OCI-LY3 (cell line): Measurements from ENCODE around the gene TESMIN.

Experiments used
- EZH2phosphoT487 ChIP-seq: fragments of 200-600 bp; shearing (Covaris generic); IDR thresholded peaks from 2 replicates; pipeline ENCODE4 v1.6.1; 2018; ENCODE audit warnings: antibody characterized with exemption, mixed run types, low read depth
- TF ChIP-seq, protein P1 (sequence below): fragments of 200-600, 300-600 bp; sonication (generic); IDR thresholded peaks from 2 replicates; pipeline ENCODE4 v1.5.1; 2014; ENCODE audit warnings: antibody characterized with exemption, low read length, low read depth

DNA sequence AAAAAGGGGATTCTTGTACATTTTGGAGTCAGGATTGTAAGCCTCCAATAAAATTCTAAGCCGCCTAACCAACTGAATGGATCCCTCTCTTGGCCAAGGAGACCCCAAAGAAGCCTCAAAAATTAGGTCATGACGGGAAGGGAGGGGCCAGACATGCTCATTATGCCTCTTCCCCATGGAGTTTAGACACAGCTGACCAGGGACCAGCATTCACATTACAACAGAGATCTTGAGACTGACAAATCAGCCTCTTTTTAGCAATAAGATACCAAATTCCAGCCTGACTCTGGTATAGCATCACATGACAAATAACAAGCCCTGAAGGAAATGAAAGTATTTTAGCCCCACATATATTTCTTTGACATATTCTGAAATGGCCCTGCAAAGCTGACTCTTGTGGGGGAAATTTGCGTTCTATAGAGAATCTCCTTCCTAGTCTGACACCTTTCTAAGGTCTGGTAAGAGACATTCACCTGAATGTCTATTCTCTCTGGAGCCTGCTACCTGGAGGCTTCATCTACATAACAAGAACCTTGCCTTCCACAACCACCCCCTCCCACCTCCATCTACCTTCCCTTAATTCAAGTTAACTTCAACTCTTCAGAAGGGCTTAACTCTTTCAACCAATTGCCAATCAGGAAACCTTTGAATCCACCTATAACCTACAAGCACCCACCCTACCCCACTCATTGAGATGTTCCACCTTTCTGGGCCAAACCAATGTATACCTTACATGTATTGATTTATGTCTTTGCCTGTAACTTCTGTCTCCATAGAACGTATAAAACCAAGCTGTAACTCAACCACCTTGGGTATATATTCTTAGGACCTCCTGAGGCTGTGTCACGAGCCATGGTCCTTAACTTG is 56.7 kb downstream of the TESMIN start:
- TF ChIP-seq, protein P1, sequence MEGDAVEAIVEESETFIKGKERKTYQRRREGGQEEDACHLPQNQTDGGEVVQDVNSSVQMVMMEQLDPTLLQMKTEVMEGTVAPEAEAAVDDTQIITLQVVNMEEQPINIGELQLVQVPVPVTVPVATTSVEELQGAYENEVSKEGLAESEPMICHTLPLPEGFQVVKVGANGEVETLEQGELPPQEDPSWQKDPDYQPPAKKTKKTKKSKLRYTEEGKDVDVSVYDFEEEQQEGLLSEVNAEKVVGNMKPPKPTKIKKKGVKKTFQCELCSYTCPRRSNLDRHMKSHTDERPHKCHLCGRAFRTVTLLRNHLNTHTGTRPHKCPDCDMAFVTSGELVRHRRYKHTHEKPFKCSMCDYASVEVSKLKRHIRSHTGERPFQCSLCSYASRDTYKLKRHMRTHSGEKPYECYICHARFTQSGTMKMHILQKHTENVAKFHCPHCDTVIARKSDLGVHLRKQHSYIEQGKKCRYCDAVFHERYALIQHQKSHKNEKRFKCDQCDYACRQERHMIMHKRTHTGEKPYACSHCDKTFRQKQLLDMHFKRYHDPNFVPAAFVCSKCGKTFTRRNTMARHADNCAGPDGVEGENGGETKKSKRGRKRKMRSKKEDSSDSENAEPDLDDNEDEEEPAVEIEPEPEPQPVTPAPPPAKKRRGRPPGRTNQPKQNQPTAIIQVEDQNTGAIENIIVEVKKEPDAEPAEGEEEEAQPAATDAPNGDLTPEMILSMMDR = no peak
- no peak for TF ChIP-seq EZH2phosphoT487
